Activated CD4-positive, alpha-beta T cell treated with anti-CD3 and anti-CD28 coated beads, Interleukin-2, amount 50 U/mL, for 48 hours (primary cell): ENCODE measurements around the gene LENEP.
A peak's percentile ranks its signal among the peaks of the same experiment; 100 is the strongest.

ENCODE experiments used
- DNase-seq, 2 experiments: peaks; one replicate each; pipeline ENCODE4 v3.0.0-alpha.2; 2020

The LENEP gene

DNA sequence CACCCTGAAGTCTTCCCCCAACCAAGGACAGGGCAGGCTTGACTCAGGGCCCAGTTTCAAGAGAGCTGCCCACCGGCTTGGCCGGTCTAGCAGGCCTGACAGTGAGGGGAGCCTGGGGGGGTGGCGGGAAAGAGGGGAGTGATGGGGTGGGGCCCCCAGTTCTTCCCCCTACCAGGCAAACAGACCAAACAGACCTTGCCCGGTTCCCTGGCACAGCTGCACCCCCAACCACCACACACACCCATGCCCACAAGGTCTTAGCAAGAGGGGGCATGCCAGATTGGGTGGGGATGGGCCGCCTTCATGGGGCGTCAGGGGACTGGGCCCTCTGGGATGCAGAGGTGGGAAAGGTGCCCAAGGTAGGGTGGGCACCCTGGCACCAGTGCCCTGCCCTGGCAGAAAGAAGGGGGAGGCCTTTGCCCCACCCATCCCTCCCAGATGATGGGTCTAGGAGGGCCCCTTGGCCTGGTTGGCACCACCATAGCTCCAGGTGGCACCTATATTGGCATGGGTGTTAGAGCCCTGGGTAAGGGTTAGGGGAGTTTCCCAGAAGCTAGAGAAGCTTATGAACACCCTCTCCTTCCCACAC is 18.1 kb downstream of the LENEP start:
- DNase-seq: no peak

DNA sequence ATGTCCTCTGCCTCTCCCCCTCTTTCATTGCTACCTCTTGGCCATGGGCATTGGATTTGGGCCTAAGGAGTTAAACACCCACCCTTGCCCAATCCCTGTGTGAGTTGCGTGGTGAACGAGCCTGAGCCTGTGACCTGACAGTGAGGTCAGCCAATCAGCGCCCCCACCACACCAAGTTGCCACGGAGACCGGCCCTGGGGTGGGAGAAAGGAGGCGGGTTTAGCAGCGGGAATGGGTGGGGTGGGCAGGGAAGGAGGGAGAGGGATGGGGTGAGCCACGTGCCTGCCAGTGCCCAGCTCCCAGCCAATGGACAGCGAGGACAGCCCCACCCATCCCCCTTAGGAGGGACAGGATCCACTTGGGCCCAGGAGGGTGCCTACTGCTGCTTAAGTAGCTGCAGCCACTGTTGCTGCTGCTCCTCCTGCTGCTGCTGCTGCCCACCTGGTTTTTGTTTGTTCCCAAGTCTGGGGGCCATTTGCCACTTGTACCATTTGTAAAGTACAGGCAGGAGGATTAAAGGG is 18.7 kb downstream of the LENEP start:
- DNase-seq: peak; percentile 61 to 69

DNA sequence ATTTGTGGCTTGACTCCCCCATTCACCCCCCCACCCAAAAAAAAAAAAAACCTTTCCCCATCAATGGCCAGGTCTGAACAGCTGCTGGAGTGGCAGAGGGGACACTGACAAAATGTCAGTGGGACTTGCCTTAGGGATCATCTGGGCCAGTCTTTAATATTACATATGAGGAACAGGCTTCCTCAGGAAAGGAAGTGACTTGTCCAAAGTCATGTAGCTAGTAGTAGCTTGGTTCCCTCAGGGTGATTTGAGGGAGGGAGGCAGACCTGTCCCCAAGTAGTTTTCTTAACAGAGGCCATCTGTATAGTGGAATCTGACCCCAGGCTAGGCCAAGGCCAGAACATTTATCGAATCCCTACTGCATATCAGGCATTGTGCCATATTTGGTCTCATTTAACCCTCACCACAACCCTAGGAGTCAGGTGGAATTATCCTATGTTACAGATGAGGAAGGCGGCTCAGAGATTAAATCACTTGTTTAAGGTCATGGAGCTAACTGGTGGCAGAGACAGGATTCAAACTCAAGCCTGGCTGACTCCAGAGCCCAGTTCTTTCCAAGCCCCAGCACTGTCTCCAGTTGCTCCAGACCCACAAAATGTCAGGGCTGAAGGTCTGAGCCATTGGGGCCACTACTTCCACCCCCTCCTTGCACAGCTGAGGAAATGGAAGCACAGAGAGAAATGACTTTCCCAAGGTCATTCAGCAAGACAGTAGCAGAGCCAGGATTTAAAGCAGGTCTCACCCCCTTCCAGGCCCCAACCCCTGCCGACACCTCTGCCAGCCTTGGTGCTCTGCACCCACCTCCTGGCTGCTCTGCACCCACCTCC is 19.6 kb downstream of the LENEP start:
- peak in 1 of 2 experiments; percentile 15 for DNase-seq

DNA sequence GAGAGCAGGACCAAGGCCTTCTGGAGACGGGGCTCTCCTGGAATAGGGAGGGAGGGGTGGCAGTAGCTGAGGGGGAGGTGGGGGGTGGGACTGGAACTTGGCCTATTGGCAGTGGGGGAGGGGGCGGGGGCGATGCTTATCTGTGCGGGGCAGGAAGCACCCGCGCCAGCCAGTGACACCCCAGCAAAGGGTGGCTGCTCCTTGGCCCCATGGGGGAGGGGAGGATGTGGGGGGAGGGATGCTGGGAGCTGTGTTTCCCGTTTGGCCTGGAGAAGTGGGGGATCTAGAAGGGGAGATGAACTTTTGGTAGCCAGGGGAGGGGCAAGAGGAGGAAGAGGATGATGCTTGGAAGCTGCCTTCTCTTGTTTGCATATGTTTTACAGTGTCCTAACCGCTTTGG is 20.2 kb downstream of the LENEP start:
- peak in 1 of 2 experiments; percentile 25 for DNase-seq

DNA sequence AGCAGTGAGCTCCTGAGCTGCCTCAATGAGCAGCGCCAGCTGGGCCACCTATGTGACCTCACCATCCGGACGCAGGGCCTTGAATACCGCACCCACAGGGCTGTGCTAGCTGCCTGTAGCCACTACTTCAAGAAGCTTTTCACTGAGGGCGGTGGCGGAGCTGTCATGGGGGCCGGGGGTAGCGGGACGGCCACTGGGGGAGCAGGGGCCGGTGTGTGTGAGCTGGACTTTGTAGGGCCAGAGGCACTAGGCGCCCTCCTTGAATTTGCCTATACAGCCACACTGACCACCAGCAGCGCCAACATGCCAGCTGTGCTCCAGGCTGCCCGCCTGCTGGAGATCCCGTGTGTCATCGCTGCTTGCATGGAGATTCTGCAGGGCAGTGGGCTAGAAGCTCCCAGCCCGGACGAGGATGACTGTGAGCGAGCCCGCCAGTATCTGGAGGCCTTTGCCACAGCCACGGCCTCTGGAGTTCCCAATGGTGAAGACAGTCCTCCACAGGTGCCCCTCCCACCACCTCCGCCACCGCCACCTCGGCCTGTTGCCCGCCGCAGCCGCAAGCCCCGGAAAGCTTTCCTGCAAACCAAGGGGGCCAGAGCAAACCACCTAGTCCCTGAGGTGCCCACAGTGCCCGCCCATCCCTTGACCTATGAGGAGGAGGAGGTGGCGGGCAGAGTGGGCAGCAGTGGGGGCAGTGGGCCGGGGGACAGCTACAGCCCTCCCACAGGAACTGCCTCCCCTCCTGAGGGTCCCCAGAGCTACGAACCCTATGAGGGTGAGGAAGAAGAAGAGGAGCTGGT is 21.5 kb downstream of the LENEP start:
- no peak for DNase-seq

DNA sequence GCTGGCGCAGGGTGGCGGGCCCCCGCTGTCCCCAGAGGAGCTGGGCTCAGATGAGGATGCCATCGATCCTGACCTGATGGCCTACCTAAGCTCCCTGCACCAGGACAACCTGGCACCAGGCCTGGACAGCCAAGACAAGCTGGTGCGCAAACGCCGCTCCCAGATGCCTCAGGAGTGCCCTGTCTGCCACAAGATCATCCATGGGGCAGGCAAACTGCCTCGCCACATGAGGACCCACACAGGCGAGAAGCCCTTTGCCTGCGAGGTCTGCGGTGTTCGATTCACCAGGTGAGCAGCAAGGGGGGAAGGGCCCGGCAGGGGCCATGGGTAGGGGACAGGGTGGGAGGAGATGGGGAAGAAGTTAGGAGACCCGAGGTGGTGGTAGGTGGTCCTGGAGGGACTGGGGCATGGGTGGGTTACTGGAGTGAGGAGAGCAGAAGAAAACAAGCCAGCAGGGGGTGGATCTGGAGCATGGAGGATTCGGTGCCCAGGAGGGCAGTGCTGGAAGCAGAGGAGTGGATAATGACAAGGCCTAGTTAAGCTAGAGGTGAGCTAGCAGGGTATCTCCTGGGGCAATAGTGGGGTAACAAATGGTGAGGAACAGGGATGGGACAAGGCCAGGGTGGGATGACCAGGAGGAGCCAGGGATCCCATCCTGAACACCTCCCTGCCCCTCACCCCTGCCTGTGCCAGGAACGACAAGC is 22.3 kb downstream of the LENEP start:
- peak in 1 of 2 experiments; percentile 12 for DNase-seq

DNA sequence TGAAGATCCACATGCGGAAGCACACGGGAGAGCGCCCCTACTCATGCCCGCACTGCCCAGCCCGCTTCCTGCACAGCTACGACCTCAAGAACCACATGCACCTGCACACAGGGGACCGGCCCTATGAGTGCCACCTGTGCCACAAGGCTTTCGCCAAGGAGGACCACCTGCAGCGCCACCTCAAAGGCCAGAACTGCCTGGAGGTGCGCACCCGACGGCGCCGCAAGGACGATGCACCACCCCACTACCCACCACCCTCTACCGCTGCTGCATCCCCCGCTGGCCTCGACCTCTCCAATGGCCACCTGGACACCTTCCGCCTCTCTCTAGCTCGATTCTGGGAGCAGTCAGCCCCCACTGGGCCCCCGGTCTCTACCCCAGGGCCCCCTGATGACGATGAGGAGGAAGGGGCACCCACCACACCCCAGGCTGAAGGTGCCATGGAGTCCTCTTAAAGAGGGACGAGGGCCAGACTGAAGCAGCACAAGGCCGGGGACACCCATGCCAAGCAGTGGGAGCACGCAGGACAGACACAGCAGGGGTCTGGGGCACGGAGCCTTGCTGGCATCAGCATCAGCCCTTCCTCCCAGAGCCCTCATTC is 22.9 kb downstream of the LENEP start:
- DNase-seq: peak in 1 of 2 experiments; percentile 28

DNA sequence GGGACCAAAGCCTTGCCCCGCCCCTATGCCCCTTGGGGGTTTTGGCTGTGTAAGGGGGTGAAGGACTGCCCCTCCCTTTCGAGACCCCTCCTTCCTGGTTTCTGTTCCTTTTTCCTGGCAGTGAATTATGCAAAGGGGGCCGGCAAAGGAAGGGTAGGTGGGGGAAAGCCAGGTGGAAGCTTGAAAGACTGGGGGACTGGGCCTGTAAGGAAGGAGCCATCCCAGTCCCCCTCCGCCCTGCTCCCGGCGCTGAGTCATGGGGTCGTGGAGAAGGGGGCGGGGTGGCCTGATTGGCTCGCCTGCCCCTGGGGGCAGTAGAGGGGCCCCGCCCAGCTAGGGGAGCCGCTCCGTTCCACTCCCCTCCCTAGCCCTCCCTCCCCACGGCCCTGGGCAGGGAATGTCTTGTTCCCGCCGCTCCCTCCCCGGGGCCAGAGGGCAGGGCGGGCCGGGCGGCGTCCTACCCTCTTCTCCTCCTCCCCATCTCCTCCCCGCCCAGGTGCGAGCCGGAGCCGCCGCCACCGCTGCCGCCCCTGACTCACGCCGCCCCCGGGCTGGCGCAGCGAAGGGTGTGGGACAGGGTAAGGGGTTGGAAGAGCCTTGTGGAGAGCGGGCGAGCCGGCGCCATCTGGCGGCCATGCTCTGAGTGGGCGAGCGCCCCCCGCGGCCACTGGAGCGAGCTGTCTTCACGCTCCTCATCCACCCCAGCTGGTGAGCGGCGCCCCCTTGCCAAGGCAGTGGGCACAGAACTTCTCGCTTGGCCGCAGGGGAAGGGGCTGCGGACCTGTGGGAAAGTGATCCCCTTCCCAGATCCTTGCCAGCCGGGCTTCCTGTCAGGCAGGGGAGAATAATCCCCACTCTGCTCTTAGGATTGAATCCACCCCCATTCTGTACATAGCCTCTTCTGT is 23.9 kb downstream of the LENEP start:
- peak; percentile 92 to 94 for DNase-seq

DNA sequence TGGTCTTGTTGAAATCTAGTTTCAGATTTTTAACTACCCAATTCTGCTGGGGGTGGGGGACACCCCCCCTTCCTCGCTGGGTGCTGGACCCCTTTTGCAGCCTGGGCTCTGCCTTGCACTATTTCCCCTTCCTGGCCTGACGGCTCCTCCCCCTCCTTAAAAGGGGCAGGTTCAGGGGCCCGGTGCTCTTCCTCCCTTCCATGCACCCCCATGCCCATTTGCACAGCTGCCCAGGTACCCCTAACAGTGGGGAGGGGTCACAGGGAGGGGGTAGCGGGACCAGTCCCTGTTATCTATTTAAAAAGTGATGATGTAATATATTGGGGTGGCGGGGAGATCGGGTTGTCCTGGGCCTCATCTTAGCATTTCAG is 24.5 kb downstream of the LENEP start:
- DNase-seq: peak in 1 of 2 experiments; percentile 16

DNA sequence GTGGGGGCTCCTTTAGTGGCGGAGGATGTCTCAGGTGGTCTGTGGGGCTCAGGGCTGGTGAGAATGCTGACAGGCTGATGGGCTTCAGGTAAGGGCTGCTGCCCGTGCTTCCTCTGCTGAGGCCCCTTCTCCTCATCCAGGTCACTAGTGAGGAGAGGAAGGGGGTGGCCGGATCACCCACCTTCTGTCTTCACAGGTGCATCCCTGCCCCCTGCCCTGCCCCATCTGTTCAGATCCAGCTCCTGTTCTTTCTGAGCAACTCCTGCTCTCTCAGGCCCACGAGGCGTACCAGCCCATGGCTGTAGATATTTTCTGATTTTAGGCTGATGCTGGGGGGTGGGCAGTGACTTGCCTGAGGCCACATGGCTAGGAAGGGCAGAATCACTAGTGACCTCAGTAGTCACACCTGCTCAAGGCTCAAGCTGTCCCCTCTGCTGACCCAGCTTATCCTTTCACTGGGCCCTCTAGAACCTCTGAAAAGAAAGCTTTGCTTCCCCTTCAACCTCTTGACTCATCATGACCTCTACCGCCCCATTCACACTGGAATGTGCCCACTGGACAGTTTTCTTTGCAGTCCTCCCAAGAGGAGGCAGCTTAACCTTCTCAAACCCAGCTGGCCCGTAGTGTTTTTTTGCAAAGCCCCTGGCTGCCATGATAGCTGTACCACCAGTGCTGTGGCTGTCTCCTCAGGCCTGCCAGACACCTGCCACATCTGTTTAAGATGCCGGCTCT is 25.4 kb downstream of the LENEP start:
- DNase-seq: no peak

DNA sequence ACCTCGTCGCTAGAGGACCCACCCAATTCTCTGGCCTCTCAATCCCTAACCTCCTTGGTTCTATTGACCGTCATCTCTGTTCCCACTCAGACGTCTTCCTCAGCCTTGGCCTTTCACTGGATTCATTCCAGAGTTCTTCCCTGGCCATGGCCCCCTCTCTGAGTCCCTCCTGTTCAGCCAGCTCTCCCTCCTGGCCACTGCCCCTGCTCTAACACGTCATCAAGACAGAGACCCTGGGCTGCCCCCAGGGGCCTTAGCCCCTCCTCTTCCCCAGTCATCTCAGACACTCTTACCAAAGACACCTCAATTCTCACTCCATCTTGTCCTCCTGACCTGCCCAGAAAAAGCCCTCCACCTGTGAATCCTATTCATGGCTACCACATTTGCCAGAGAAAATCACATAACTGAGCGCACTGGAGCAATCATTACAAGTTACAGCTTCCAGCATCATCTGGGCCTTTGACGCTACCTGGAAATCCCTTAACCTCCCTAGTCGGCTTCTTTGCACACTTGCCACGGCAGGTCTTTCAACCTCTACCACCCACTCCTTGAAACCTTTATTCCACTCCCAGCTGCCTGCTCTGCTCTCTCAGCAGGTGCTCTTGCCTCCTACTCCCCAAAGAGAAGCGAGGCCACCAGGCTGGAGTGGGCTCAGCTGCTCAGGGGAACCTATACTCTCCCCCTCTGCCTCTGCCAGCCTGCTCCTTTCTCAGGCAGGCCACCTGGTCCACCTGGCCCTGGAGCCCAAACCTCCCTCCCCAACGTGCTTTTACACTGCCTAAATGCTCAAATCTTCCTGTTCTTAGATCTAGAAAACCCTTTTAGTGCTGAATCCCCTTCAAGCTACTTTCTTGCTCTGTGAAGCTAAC is 26.2 kb downstream of the LENEP start:
- DNase-seq: no peak

DNA sequence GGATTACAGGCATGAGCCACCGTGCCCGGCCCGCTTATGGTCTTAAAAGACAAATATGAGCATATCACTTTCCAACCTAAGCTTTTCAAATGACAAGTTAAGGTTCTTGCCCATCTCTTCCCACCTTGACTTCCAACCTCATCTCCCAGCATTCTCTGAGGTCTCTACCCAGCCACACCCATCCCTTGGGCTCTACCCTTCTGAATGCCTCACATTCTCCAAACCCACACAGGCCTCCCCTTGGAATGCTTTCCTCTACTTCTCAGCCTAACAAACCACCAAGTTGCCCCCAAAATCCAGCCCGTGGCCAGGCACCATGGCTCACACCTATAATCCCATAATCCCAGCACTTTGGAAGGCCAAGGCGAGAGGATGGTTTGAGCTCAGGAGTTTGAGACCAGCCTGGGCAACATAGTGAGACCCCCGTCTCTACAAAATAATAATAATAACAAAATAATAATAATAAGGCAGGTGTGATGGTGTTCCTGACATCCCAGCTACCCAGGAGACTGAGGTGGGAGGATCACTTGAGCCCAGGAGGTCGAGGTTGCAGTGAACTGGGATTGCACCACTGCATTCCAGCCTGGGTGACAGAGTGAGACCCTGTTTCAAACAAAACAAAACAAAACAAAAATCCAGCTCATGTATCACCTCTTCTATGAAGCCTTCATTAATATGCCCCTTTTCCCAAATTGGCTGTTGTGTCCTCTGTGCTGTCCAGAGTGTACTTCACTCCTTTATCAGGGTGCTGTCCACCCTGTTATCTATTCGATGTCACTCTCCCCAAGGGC is 28.9 kb downstream of the LENEP start:
- no peak for DNase-seq

DNA sequence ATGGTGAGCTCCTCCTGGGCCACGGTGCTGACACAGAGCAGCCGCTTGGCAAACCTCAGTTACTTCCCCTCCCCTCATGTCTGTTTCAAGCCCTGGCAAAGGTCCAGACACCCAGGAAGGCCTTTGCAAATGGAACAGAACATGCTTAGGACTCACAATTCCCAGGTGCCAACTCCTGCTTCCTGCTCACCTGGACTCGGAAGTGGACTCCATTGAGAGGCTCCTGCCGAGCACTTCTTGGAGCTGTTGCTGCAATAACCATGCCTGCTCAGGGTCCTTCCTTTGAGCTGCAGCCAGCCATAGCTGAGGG is 29.5 kb downstream of the LENEP start:
- DNase-seq: no peak

DNA sequence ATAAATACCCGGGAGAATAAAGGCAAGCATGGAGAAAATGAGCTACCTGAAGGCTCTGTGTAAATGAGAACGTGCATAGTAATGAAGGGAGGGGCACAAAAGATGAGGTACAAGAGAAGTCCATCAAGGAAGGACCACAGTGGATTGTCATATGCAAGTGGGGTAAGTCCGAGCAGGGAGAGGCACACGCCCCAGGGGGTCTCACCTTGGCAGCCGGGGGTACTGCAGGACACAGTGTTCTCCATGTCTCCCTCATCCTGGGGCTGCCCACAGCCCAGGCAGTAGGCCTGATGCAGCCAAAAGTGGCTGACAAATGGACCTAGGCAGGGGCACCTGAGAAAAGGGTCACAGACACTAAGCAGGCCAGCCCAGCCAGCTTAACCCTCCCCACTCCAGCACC is 30.2 kb downstream of the LENEP start:
- no peak for DNase-seq

DNA sequence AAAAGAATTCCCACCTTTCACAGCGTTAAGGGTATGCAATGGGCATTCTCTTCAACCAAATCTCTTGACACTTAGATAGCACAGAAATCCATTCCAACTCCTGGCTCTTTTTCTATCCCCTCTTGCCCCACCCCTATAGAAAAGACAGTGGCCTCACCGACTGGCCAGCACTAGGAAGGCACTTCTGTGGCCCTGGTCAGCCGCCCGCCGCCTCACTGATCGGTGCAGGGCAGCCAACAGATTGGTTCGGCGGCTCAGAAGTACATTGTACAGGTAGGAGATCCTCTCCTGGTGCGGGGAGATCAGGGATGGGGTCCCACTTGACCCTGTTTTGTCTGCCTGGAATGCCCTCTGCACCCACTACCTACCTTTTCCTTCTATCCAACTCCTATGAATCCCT is 30.9 kb downstream of the LENEP start:
- no peak for DNase-seq

DNA sequence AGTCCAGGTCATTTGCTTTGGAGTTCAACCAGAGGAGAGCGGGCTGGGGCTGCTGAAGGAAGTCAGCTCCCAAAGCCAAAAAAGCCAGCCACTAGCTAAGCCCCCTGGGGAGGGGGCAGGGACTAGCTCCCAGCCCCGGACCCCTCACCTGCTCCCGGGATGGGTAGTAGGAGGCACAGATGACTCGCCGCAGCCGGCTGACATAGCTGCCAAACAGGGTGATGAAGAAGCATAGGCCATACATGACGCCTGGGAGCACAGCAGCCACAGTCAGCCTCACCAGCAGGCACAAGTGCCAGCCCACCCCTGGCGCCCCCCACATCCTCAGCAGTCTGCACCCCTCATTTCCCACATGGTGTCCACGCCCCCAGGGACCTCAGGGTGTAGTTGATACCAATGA is 32.8 kb downstream of the LENEP start:
- no peak for DNase-seq

DNA sequence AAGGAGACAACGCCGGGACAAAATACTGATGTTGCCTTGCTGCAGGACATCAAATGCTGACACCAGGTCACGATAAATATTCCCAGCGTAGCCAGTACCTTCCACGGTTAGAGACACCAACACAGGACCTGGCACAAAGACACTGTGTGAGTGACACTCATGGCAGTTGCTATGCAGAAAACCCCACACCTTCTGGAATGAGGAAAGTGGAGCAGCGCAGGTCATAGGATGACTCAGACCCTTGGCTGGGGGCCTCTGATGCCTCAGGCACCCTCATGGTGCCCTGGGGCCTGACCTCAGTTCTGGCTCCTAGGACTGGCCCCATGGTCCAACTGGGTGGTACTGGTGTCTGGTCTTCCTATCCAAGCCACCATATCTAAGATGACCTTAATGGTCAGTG is 33.2 kb downstream of the LENEP start:
- DNase-seq: no peak

DNA sequence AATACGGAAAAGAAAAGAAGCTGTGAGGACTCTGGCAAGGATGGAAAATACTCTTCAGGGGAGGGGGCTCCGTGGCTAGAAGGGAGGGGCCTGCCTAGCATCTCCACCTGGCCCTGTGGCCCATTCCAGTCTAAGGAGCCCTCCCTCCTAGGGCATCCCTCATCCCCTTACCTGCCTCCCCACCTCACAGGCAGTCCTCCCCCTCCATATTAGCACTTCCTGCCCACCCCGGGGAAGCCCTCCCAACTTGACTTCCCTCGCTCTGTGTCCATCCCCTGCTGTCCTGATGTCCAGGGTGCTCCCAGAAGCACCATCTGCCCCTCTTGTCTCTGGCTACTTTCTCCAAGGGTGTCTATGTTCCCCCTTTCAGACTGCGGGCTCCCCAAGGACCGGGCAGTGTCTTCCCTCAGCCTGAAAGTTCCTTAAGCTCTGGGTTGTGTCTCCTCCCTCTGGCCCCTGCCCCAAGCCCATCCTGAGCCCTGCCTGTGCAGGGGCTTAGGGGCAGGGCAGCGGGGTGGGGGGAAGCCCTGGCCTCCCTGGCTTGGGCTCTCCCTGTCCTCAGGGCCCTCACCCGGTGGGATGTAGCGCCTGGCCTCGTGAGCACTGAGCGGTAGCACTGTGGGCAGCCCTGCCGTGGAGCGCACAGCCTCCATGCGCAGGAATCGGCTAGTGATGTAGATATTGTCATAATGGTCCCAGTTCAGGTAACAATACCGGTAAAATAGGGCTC is 36.3 kb downstream of the LENEP start:
- DNase-seq: no peak
